ENCODE data around the gene ALOX12B. TPM values are rescaled to one million over a fixed set of nuclear protein-coding genes. Genes with fewer than 3 reads are reported as not detected.
A peak's percentile ranks its signal among the peaks of the same experiment; 100 is the strongest.

Gene ALOX12B
- total and polyA plus RNA-seq, 2 of the 13 experiments (the other 11 are each of a cell fraction or from before 2014, with no cell fraction given) = 0.13 TPM; not detected in 1

- TF ChIP-seq SOX13 (IDR thresholded peaks at IDR 0.05) (no peak), SOX13 (CRISPR knock-in tag; conservative IDR thresholded peaks at IDR 0.05 in 1 of 2, IDR thresholded peaks at IDR 0.05 in 1 of 2) (peak in 1 of 2 experiments; percentile 8; a peak in 1 of 4 replicates), FOXK2 (IDR thresholded peaks at IDR 0.05) (no peak), ZNF138 (CRISPR knock-in tag; IDR thresholded peaks at IDR 0.05; ENCODE audit: low read depth) (peak; percentile 45; the same call in 1 of the 2 replicates), ZNF34 (CRISPR knock-in tag; IDR thresholded peaks at IDR 0.05; ENCODE audit: borderline replicate concordance) (no peak), ETV5 (CRISPR knock-in tag; IDR thresholded peaks at IDR 0.05; ENCODE audit: borderline replicate concordance) (peak; percentile 94), ZFP82 (CRISPR knock-in tag; IDR thresholded peaks at IDR 0.05; ENCODE audit: borderline replicate concordance) (peak; percentile 21; the same call in 1 of the 2 replicates), AKAP8 (CRISPR knock-in tag; IDR thresholded peaks at IDR 0.05) (no peak), KLF12 (CRISPR knock-in tag; IDR thresholded peaks at IDR 0.05; ENCODE audit: borderline replicate concordance) (no peak), FOSL1 (CRISPR knock-in tag; IDR thresholded peaks at IDR 0.05; ENCODE audit: borderline replicate concordance) (no peak), ATF2 (CRISPR knock-in tag; IDR thresholded peaks at IDR 0.05) (no peak), XBP1 (CRISPR knock-in tag; IDR thresholded peaks at IDR 0.05) (no peak), DPF2 (CRISPR knock-in tag; IDR thresholded peaks at IDR 0.05; ENCODE audit: borderline replicate concordance, low read depth) (no peak), TBX2 (CRISPR knock-in tag; IDR thresholded peaks at IDR 0.05; ENCODE audit: borderline replicate concordance) (peak; percentile 14; the same call in 1 of the 2 replicates), ZNF503 (CRISPR knock-in tag; IDR thresholded peaks at IDR 0.05) (no peak), NR2F1 (CRISPR knock-in tag; IDR thresholded peaks at IDR 0.05) (0 out of 4 replicates have a peak, but pooled peaks of 1 of the 2 experiments have one; percentile 7), SP4 (CRISPR knock-in tag; IDR thresholded peaks at IDR 0.05) (peak; percentile 51; the same call in 1 of the 2 replicates)
- TF ChIP-seq, protein P1, sequence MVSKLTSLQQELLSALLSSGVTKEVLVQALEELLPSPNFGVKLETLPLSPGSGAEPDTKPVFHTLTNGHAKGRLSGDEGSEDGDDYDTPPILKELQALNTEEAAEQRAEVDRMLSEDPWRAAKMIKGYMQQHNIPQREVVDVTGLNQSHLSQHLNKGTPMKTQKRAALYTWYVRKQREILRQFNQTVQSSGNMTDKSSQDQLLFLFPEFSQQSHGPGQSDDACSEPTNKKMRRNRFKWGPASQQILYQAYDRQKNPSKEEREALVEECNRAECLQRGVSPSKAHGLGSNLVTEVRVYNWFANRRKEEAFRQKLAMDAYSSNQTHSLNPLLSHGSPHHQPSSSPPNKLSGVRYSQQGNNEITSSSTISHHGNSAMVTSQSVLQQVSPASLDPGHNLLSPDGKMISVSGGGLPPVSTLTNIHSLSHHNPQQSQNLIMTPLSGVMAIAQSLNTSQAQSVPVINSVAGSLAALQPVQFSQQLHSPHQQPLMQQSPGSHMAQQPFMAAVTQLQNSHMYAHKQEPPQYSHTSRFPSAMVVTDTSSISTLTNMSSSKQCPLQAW (CRISPR knock-in tag; IDR thresholded peaks at IDR 0.05) = peak; percentile 47; the same call in 1 of the 2 replicates
- TF ChIP-seq, protein P2, sequence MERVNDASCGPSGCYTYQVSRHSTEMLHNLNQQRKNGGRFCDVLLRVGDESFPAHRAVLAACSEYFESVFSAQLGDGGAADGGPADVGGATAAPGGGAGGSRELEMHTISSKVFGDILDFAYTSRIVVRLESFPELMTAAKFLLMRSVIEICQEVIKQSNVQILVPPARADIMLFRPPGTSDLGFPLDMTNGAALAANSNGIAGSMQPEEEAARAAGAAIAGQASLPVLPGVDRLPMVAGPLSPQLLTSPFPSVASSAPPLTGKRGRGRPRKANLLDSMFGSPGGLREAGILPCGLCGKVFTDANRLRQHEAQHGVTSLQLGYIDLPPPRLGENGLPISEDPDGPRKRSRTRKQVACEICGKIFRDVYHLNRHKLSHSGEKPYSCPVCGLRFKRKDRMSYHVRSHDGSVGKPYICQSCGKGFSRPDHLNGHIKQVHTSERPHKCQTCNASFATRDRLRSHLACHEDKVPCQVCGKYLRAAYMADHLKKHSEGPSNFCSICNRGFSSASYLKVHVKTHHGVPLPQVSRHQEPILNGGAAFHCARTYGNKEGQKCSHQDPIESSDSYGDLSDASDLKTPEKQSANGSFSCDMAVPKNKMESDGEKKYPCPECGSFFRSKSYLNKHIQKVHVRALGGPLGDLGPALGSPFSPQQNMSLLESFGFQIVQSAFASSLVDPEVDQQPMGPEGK (CRISPR knock-in tag; IDR thresholded peaks at IDR 0.05) = peak; percentile 66
- TF ChIP-seq, protein P3, sequence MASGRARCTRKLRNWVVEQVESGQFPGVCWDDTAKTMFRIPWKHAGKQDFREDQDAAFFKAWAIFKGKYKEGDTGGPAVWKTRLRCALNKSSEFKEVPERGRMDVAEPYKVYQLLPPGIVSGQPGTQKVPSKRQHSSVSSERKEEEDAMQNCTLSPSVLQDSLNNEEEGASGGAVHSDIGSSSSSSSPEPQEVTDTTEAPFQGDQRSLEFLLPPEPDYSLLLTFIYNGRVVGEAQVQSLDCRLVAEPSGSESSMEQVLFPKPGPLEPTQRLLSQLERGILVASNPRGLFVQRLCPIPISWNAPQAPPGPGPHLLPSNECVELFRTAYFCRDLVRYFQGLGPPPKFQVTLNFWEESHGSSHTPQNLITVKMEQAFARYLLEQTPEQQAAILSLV (CRISPR knock-in tag; IDR thresholded peaks at IDR 0.05; ENCODE audit: borderline replicate concordance) = no peak
Measured at GRCh38 chr17:8079291-8080207, 8.0 kb downstream of the ALOX12B start (continued).

Data from HepG2 (cell line).